Smooth muscle cell (in vitro differentiated cells): ENCODE results near the gene VSTM2B. TPM values are rescaled to one million over a fixed set of nuclear protein-coding genes. Genes with fewer than 3 reads are reported as not detected.
A peak's percentile ranks its signal among the peaks of the same experiment; 100 is the strongest.

Source experiments
- DNase-seq: peaks from one replicate; lab custom pipeline; 2025; ENCODE audit not compliant: unreplicated experiment; lab: John Stamatoyannopoulos, UW
- H2AFZ ChIP-seq: fragments of 200-600 bp; sonication (generic); 2 replicates; pipeline ENCODE4 v1.6.0; 2016; ENCODE audit warnings: antibody characterized with exemption, low read depth, mild to moderate bottlenecking
- H3F3A ChIP-seq: fragments of 200-600 bp; sonication (generic); 2 replicates; pipeline ENCODE4 v1.6.0; 2017; ENCODE audit warnings: antibody characterized with exemption, low read depth
- H3K27ac ChIP-seq: fragments of 200-600 bp; sonication (generic); 2 replicates; pipeline ENCODE4 v1.5.1; 2016; ENCODE audit warnings: low read depth, mild to moderate bottlenecking
- H3K27me3 ChIP-seq: fragments of 200-600 bp; sonication (generic); 2 replicates; pipeline ENCODE4 v1.6.1; 2016; ENCODE audit warnings: low read depth, mild to moderate bottlenecking
- H3K36me3 ChIP-seq: fragments of 200-600 bp; sonication (generic); 2 replicates; pipeline ENCODE4 v1.5.1; 2016; ENCODE audit warnings: low read depth
- H3K4me1 ChIP-seq: fragments of 200-600 bp; sonication (generic); 2 replicates; pipeline ENCODE4 v1.5.1; 2016; ENCODE audit warnings: low read depth
- H3K4me2 ChIP-seq: fragments of 200-600 bp; sonication (generic); 2 replicates; pipeline ENCODE4 v1.6.0; 2016; ENCODE audit warnings: mild to moderate bottlenecking
- H3K4me3 ChIP-seq: fragments of 200-600 bp; sonication (generic); 2 replicates; pipeline ENCODE4 v1.5.1; 2016; ENCODE audit warnings: mild to moderate bottlenecking
- H3K79me2 ChIP-seq: fragments of 200-600 bp; sonication (generic); 2 replicates; pipeline ENCODE4 v1.6.0; 2016; ENCODE audit warnings: low read depth, mild to moderate bottlenecking
- H3K9ac ChIP-seq: fragments of 200-600 bp; sonication (generic); 2 replicates; pipeline ENCODE4 v1.6.0; 2016; ENCODE audit warnings: low read depth
- H3K9me3 ChIP-seq: fragments of 200-600 bp; sonication (generic); replicated peaks from 2 replicates; pipeline ENCODE4 v1.5.1; 2016; ENCODE audit warnings: low read depth
- H4K20me1 ChIP-seq: fragments of 200-600 bp; sonication (generic); 2 replicates; pipeline ENCODE4 v1.6.0; 2016; ENCODE audit warnings: low read depth
- CTCF ChIP-seq: fragments of 200-600 bp; sonication (generic); IDR thresholded peaks from 2 replicates; pipeline ENCODE4 v1.5.1; 2017; ENCODE audit warnings: borderline replicate concordance, mild to moderate bottlenecking, antibody characterized with exemption; ENCODE audit not compliant: insufficient read depth, poor library complexity, severe bottlenecking
- WGBS: methylation state at CpG from one replicate; pipeline ENCODE4 v1.1.7; 2016; ENCODE audit warnings: low lambda C conversion rate; 5-methylcytosine and 5-hydroxymethylcytosine counted together
- polyA plus RNA-seq: library from polyadenylated mRNA; unstranded; fragments of >200 nt; fragmentation: Nextera tagmentation; extraction: Ambion mirVana; gene quantifications from 2 replicates; pipeline ENCODE4 v1.2.1, GENCODE V29; 2016
- total RNA-seq: library from RNA; depleted of rRNA; stranded (reverse); fragments of >200 nt; gene quantifications from 2 replicates; pipeline ENCODE4 v1.2.3, GENCODE V29; 2014

VSTM2B gene
- total and polyA plus RNA-seq, 2 experiments from 2014 or later: not detected

GRCh38 chr19:29489172-29489951 lies 36.4 kb upstream of the VSTM2B start:
- H3K79me2 ChIP-seq: no peaks in the 10 kb centered on the region
- no peak overlapping the region for H2AFZ ChIP-seq
- H3K36me3 ChIP-seq: no peaks in the 10 kb centered on the region
- no peak overlapping the region for H3K4me2 ChIP-seq
- no peak overlapping the region for H3K9ac ChIP-seq
- H3K27me3 ChIP-seq: peaks cover 7% of the 10 kb centered on the region
- no peak overlapping the region for H3K4me3 ChIP-seq
- no peaks in the 10 kb centered on the region for H3K9me3 ChIP-seq
- no peaks in the 10 kb centered on the region for H3K4me1 ChIP-seq
- WGBS: 80% methylated on average over 16 of the region's 16 CpGs
- no peaks in the 10 kb centered on the region for H3F3A ChIP-seq
- DNase-seq: no peak
- no peaks in the 10 kb centered on the region for H4K20me1 ChIP-seq
- no peak overlapping the region for H3K27ac ChIP-seq
- no peak for TF ChIP-seq CTCF

DNA sequence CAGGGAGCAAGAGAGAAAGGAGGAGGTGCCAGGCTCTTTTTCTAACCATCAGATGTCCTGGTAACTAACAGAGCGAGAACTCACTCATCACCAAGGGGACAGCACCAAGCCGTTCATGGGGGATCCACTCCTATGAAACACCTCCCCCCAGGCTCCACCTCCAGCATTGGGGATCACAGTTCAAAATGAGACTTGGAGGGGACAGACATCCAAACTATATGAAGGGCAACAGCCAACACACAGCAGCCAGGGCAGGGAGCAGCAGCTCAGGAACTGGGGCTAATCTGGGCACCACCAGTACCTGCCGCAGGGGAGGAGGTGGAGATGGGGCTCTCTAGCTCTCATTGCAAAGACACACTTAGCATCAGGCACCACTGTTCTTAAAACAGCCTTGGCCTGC lies 34.3 kb upstream of the VSTM2B start:
- Histone ChIP-seq H3K79me2 (no peaks in the 10 kb centered on the region), H3K27me3 (peaks cover 7% of the 10 kb centered on the region), H3K4me1 (no peaks in the 10 kb centered on the region), H2AFZ (no peak overlapping the region), H3K9me3 (no peaks in the 10 kb centered on the region), H3K9ac (no peak overlapping the region), H3K36me3 (no peaks in the 10 kb centered on the region), H3K4me3 (no peak overlapping the region), H3F3A (no peaks in the 10 kb centered on the region), H3K4me2 (no peak overlapping the region), H3K27ac (no peak overlapping the region), H4K20me1 (no peaks in the 10 kb centered on the region)
- WGBS: 95% methylated on average over 3 of the region's 3 CpGs
- no peak for DNase-seq
- no peak for TF ChIP-seq CTCF

GRCh38 chr19:29491995-29492577 lies 33.7 kb upstream of the VSTM2B start:
- H3K4me2 ChIP-seq: peak overlapping the region; percentile 25
- H2AFZ ChIP-seq: no peak overlapping the region

More at GRCh38 chr19:29491995-29492577, 33.7 kb upstream of the VSTM2B start:
- H3F3A ChIP-seq: no peaks in the 10 kb centered on the region
- no peak overlapping the region for H3K9ac ChIP-seq
- 73% methylated on average over 7 of the region's 7 CpGs for WGBS
- DNase-seq: no peak
- no peaks in the 10 kb centered on the region for H3K9me3 ChIP-seq
- no peak overlapping the region for H3K27ac ChIP-seq
- H3K36me3 ChIP-seq: no peaks in the 10 kb centered on the region
- H3K27me3 ChIP-seq: peaks cover 7% of the 10 kb centered on the region
- H3K79me2 ChIP-seq: no peaks in the 10 kb centered on the region
- no peak overlapping the region for H3K4me3 ChIP-seq
- no peaks in the 10 kb centered on the region for H3K4me1 ChIP-seq
- no peaks in the 10 kb centered on the region for H4K20me1 ChIP-seq
- TF ChIP-seq CTCF: no peak
